ENCODE results near the gene MSMB.
"Not testable (repeated sequence)": the region's sequence is repeated elsewhere in the genome, so short reads cannot be mapped to it uniquely, and the experiment has no call there.

MSMB gene

DNA sequence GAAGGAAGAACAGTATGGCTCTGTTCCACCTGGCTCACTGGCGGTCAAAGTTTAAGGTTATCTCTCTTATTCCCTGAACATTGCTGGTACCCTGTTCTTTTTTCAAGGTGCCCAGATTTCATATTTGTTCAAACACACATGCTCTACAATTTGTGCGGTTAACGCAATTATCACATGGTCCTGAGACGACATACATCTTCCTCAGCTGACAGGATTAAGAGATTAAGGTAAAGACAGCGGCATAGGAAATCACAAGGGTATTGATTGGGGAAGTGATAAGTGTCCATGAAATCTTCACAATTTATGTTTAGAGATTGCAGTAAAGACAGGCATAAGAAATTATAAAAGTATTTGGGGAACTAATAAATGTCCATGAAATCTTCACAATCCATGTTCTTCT is 46.1 kb downstream of the MSMB start:
- H3K14ac ChIP-seq (ENCODE audit: low read length); H2BK12ac ChIP-seq (ENCODE audit: low read length); H3K9ac ChIP-seq (ENCODE audit: low read length); H2AK5ac ChIP-seq (ENCODE audit: low read length); H3K4ac ChIP-seq (ENCODE audit: low read depth, low read length); H3K27me3 ChIP-seq (ENCODE audit: insufficient read depth, low read length); H3K27ac ChIP-seq (ENCODE audit: low read depth, low read length); H3K23ac ChIP-seq (ENCODE audit: low read length); H4K91ac ChIP-seq (ENCODE audit: low read depth, low read length); H2AFZ ChIP-seq (ENCODE audit: insufficient read depth, low read length, poor library complexity); DNase-seq; H3K18ac ChIP-seq (ENCODE audit: low read length); H4K8ac ChIP-seq (ENCODE audit: low read depth, low read length); H3K79me1 ChIP-seq (ENCODE audit: low read length); H4K12ac ChIP-seq (ENCODE audit: low read depth, low read length); H3K4me1 ChIP-seq (ENCODE audit: control insufficient read depth in 1 of 2, insufficient read depth in 2 of 2, low read length in 2 of 2); H3K79me2 ChIP-seq (ENCODE audit: control insufficient read depth, insufficient read depth, low read length, poor library complexity); H3K9me3 ChIP-seq (ENCODE audit: insufficient read depth, low read depth, low read length); H2BK120ac ChIP-seq (ENCODE audit: insufficient read depth, low read length, poor library complexity); H2BK5ac ChIP-seq (ENCODE audit: low read depth, low read length, poor library complexity); H3K4me3 ChIP-seq (ENCODE audit: low read depth, low read length); H3K4me2 ChIP-seq (ENCODE audit: low read length): not testable (repeated sequence)
- peaks cover 22 to 28% of the 10 kb centered on the region in 2 experiments for H3K36me3 ChIP-seq (ENCODE audit: control insufficient read depth in 1 of 2, insufficient read depth in 2 of 2, low read length in 2 of 2)
- no CpG with 5 or more reads among the region's 5 CpGs for WGBS (ENCODE audit: extremely low coverage, insufficient coverage, insufficient read length)

DNA sequence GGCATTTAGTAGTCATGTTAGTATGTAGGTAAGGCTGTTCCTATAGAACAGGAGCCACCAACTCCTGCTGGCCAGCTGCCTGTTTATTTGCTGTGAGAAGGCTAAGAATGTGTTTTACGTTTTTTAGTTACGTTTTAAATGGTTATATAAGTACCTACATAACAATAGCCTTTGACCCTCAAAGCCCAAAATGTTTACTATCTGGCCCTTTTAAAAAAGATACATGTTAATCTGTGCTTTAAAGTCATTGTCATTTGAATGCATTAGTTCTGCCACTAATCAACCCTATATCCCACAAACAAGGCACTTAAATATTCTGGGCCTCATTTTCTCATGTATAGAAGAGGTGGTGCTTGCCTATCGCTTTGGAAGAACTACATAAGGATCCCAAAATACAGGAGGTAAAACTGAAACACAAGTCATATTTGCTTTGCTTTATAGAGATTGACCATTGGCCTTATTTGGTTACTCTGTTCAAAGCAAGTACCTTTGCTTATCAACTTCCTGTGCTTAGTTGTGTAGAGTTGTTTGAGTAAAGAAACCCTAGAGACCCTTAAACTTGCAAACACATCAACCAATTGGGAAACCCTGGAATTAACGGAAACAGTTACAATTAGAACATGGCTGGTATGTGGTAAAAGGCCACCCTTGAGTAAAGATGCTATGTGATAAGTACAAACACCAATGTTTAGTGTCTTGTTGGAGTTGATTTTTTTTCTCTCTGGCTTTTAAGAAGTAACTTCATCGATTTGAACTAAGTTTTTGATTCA is 47.9 kb downstream of the MSMB start:
- Histone ChIP-seq H2BK120ac (ENCODE audit: insufficient read depth, low read length, poor library complexity) (no peak overlapping the region), H2BK5ac (ENCODE audit: low read depth, low read length, poor library complexity) (no peak overlapping the region), H3K4me3 (ENCODE audit: low read depth, low read length) (no peak overlapping the region), H3K9ac (ENCODE audit: low read length) (no peak overlapping the region), H2AK5ac (ENCODE audit: low read length) (no peak overlapping the region), H3K4ac (ENCODE audit: low read depth, low read length) (no peak overlapping the region), H2BK12ac (ENCODE audit: low read length) (no peak overlapping the region), H3K27ac (ENCODE audit: low read depth, low read length) (no peak overlapping the region), H2AFZ (ENCODE audit: insufficient read depth, low read length, poor library complexity) (no peak overlapping the region), H3K36me3 (ENCODE audit: control insufficient read depth in 1 of 2, insufficient read depth in 2 of 2, low read length in 2 of 2) (peaks cover 16 to 20% of the 10 kb centered on the region in 2 experiments), H4K12ac (ENCODE audit: low read depth, low read length) (no peak overlapping the region), H3K9me3 (ENCODE audit: insufficient read depth, low read depth, low read length) (no peaks in the 10 kb centered on the region), H3K4me2 (ENCODE audit: low read length) (no peak overlapping the region), H4K91ac (ENCODE audit: low read depth, low read length) (no peak overlapping the region), H3K27me3 (ENCODE audit: insufficient read depth, low read length) (no peaks in the 10 kb centered on the region), H3K23ac (ENCODE audit: low read length) (no peak overlapping the region), H3K79me1 (ENCODE audit: low read length) (no peaks in the 10 kb centered on the region), H4K8ac (ENCODE audit: low read depth, low read length) (no peak overlapping the region), H3K14ac (ENCODE audit: low read length) (no peak overlapping the region), H3K4me1 (ENCODE audit: control insufficient read depth in 1 of 2, insufficient read depth in 2 of 2, low read length in 2 of 2) (no peaks in the 10 kb centered on the region), H3K79me2 (ENCODE audit: control insufficient read depth, insufficient read depth, low read length, poor library complexity) (no peaks in the 10 kb centered on the region), H3K18ac (ENCODE audit: low read length) (no peak overlapping the region)
- WGBS (ENCODE audit: extremely low coverage, insufficient coverage, insufficient read length), result no CpG with 5 or more reads among the region's 5 CpGs
- no peak for DNase-seq

DNA sequence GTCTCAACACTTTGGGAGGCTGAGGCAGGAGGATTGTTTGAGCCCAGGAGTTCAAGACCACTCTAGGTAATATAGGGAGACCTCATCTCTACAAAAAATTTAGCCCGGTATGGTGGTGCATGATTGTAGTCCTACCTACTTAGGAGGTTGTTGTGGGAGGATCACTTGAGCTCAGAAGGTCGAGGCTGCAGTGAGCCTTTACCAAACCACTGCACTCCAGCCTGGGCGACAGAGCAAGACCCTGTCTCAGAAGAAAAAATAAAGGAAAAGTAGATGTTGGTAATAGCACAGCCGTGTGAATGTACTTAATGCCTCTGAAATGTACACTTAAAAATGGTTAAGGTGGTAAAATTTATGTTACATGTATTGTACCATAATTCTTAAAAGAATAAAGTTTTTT is 48.5 kb downstream of the MSMB start:
- Histone ChIP-seq H3K79me2 (ENCODE audit: control insufficient read depth, insufficient read depth, low read length, poor library complexity) (no peaks in the 10 kb centered on the region), H3K4me3 (ENCODE audit: low read depth, low read length) (no peak overlapping the region), H2BK120ac (ENCODE audit: insufficient read depth, low read length, poor library complexity) (no peak overlapping the region), H3K27me3 (ENCODE audit: insufficient read depth, low read length) (no peaks in the 10 kb centered on the region), H3K79me1 (ENCODE audit: low read length) (no peaks in the 10 kb centered on the region), H2AFZ (ENCODE audit: insufficient read depth, low read length, poor library complexity) (no peak overlapping the region), H3K4me2 (ENCODE audit: low read length) (no peak overlapping the region), H4K12ac (ENCODE audit: low read depth, low read length) (no peak overlapping the region), H3K27ac (ENCODE audit: low read depth, low read length) (no peak overlapping the region), H3K36me3 (ENCODE audit: control insufficient read depth in 1 of 2, insufficient read depth in 2 of 2, low read length in 2 of 2) (peaks cover 13 to 16% of the 10 kb centered on the region in 2 experiments), H3K4ac (ENCODE audit: low read depth, low read length) (no peak overlapping the region), H2BK12ac (ENCODE audit: low read length) (no peak overlapping the region), H3K9ac (ENCODE audit: low read length) (no peak overlapping the region), H4K91ac (ENCODE audit: low read depth, low read length) (no peak overlapping the region), H2AK5ac (ENCODE audit: low read length) (no peak overlapping the region), H4K8ac (ENCODE audit: low read depth, low read length) (no peak overlapping the region), H3K4me1 (ENCODE audit: control insufficient read depth in 1 of 2, insufficient read depth in 2 of 2, low read length in 2 of 2) (no peaks in the 10 kb centered on the region), H3K9me3 (ENCODE audit: insufficient read depth, low read depth, low read length) (no peaks in the 10 kb centered on the region), H3K14ac (ENCODE audit: low read length) (no peak overlapping the region), H3K23ac (ENCODE audit: low read length) (no peak overlapping the region), H3K18ac (ENCODE audit: low read length) (no peak overlapping the region), H2BK5ac (ENCODE audit: low read depth, low read length, poor library complexity) (no peak overlapping the region)
- DNase-seq, result no peak
- WGBS (ENCODE audit: extremely low coverage, insufficient coverage, insufficient read length), result no CpG with 5 or more reads among the region's 4 CpGs

DNA sequence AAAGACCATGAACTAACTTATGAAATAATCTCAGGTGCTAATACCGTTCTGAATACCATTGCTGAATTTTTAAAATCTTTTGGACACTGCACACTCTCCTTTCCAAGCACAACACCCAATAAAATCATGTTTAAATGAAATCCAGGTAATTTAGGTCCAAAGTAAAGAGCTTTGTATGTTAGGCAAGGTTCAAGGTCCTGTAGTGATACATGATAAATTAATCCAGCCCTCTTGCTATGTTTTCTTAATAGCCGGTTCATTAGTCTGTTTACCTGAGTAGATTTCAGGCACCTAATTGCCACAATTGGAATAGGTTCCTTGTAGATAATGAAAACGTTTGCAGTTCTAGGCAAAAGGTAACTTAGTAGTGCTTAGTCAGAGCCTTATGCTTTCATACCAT is 60.5 kb downstream of the MSMB start:
- H3K4ac ChIP-seq (ENCODE audit: low read depth, low read length), result not testable (repeated sequence)
- no CpG with 5 or more reads among the region's 3 CpGs for WGBS (ENCODE audit: extremely low coverage, insufficient coverage, insufficient read length)

More for the DNA sequence above, 60.5 kb downstream of the MSMB start:
- H2BK120ac ChIP-seq (ENCODE audit: insufficient read depth, low read length, poor library complexity); H2AFZ ChIP-seq (ENCODE audit: insufficient read depth, low read length, poor library complexity); H3K27ac ChIP-seq (ENCODE audit: low read depth, low read length); H3K4me2 ChIP-seq (ENCODE audit: low read length); H3K79me2 ChIP-seq (ENCODE audit: control insufficient read depth, insufficient read depth, low read length, poor library complexity); H4K91ac ChIP-seq (ENCODE audit: low read depth, low read length); H3K79me1 ChIP-seq (ENCODE audit: low read length); H2AK5ac ChIP-seq (ENCODE audit: low read length); H4K8ac ChIP-seq (ENCODE audit: low read depth, low read length); H3K36me3 ChIP-seq (ENCODE audit: control insufficient read depth in 1 of 2, insufficient read depth in 2 of 2, low read length in 2 of 2); H3K4me1 ChIP-seq (ENCODE audit: control insufficient read depth in 1 of 2, insufficient read depth in 2 of 2, low read length in 2 of 2); H3K4me3 ChIP-seq (ENCODE audit: low read depth, low read length); H4K12ac ChIP-seq (ENCODE audit: low read depth, low read length); H3K23ac ChIP-seq (ENCODE audit: low read length); H3K18ac ChIP-seq (ENCODE audit: low read length); H2BK5ac ChIP-seq (ENCODE audit: low read depth, low read length, poor library complexity); H3K27me3 ChIP-seq (ENCODE audit: insufficient read depth, low read length); DNase-seq; H3K14ac ChIP-seq (ENCODE audit: low read length); H2BK12ac ChIP-seq (ENCODE audit: low read length); H3K9ac ChIP-seq (ENCODE audit: low read length); H3K9me3 ChIP-seq (ENCODE audit: insufficient read depth, low read depth, low read length): not testable (repeated sequence)

Measured in trophoblast cell (in vitro differentiated cells and primary cell).